NCI-H1092 treated with DMSO at 0.1 percent for 48 hours (cell line): ENCODE results near the gene ZNF273.
"Not testable (repeated sequence)": the region's sequence is repeated elsewhere in the genome, so short reads cannot be mapped to it uniquely, and the experiment has no call there.

Source experiments
- DNase-seq: peaks from one replicate; lab custom pipeline; 2025; lab: John Stamatoyannopoulos, UW

The ZNF273 gene

DNA sequence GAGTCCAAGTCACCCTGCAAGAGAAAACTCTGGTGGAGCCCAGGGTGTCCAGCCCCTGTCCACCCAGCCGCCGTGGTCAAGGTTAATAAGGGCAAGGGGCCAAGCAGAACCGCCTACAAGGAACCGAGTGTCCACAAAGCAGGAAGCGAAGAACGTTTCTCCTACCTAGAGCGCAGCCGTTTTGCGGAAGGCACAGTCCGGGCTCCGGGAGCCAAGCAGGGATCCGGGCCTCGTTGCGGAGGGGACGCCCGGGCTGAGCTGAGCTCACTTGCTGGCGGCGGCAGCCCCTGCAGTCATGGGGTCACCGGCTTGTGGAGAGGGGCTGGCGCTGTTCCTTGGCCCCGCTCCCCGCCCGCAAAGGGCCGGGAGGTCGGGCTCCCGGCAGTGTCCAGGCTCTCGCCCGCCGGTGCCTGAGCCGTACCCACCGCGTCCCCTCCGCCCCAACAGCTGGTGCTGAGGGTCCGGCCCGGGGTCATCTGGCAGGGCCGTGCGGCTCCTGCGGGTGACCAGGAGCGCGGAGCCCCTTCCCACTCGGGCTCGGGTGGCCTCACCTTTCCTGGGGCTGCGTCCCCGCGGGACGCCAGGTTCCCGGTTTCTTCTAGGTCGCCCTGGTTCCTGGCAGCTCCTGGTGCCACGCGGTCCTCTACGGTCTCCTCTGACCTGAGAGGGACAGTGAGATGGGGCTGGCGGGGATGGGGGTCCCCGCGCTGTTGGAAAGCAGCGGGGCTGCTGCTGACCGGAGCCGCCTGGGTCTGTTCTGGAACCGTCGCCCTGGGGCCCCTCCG lies 14.0 kb upstream of the ZNF273 start:
- DNase-seq = no peak

DNA sequence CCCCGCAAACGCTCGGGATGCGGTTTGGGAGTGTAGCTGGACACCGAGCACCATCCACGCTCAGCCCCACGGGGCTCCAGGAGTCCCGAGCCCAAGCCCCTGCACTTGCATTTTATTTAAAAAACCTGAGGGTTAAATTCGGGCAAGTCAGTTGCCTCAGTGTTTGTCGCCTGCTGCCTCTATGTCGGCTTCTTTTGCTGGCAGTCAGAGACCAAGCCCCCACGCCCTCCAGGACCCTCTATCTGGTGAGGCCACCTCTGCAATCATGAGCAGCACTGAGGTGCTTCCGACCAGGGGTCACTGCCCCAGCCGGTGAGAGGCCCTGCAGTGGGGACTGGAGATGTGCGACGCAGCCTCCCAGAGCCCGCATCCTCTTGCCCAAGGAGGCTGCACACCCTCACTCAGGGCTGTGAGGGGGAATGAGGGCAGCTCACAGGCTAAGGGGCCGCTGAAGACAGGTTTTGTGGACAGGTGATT lies 13.3 kb upstream of the ZNF273 start:
- DNase-seq = no peak

DNA sequence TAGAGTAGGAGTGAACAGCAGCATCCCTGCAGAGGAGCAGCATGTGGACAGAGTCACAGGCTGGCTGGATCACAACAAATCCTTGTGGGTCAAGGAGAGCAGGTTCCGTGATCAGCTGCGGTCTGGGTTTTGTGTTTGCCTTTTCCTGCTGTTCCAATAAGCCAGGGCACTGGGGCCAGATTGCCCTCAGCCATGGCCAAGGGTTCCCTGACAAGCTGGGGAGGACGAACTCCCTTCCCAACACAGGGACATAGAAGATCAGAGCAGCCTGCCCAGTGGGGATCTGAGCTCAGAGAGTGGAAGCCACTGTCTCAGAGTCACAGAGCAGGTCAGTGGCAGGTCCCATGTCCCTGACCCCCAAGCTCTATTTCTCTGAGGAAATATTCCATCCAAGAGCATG lies 12.8 kb upstream of the ZNF273 start:
- not testable (repeated sequence) for DNase-seq

DNA sequence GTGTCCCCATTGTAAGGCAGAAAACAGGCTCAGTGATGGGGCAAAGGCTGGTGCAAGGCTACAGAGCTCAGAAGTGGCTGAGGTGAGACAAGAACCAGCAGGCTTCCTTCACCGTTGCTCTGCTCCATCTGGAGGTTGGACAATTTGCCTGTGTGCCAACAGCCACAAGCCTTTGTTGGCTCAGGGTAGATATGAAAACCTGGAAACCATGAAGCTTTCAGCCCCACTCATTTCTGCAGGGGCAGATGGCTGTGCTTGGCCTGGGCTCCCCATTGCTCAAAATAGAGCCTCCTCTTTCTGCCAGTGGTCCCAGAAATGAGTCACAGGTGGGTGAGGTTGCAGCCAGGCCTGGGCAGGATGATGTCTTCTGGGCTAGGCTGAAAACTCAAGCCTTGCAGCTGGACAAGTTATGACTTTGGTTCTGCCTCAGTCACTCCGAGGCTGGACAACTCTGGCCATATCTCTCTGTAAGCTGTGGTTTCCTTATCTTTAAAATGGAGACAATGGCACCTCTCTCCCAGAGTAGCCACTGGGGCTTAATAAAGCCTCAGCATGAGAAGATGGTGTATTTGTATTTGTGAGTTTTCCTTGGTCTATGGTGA lies 12.2 kb upstream of the ZNF273 start:
- no peak for DNase-seq

DNA sequence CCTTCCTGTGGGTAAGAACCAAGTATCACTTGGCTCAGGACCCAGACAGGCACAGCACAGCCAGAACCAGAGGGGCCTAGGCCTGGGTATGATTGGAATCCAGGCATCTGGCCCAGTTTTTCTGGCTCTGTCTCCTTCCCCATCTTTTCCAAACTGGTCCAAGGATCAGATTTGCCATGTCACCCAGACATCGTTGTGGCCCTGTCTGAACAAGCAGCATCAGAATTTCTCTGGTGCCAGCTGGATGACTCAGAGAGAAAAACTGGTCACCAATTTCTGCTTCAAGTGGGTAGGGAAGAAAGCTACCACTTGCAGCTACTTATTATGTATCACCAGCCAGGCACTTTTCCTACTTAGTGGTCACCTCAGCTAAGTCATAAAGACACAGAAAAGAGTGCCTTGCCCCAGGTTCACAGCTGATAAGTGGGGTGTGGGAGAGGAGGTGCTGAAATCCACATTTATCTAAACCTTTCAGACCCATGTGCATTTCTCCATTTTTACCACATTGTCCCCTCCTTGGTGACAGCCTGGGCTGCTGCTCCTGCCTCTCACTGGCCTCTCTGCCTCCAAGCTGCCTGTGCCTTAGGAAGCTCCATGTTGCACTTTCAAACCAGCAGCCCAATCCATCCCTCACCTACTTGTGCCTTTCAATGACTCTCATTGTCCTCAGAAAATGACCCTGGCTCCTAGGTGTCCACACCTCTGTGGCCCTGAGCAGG lies 11.6 kb upstream of the ZNF273 start:
- not testable (repeated sequence) for DNase-seq

DNA sequence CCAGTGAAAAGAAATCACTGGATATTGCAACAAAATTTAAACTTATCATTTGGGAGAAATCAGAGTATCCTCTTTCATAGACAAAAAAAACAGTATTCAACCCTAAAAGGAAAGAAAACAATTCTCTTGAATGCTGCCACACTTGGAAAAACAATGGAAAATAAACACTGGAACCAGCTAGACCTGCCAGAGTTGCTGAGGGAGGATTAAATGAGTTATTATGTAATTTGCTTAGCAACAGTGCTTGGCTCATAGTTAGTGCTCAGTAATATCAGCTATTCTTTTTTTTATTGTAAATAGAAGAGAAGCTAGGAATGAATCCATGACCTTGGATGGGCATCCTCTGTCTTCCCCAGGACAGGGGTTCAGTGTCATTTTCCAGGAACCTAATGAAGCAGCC lies 11.0 kb upstream of the ZNF273 start:
- no peak for DNase-seq

GRCh38 chr7:64892666-64893309 lies 10.3 kb upstream of the ZNF273 start:
- no peak for DNase-seq

DNA sequence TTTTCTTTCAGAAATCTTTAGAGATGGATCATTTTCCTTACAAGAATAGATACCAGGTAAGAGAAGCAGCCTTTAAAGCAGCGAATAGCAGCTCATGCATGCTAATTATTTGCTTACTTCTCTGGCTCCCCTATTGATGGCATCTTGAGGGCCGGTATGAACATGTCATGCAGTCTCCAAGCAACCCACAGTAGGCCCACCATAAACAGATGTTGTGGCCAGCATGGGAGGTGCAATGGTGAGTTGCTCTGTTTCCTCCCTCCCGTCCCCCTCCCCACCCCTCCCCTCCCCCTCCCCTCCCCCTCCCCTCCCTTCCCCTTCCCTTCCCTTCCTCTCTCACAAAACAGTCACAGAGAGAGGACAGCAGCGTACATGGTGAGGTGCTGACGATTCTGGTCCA lies 9.7 kb upstream of the ZNF273 start:
- no peak for DNase-seq

DNA sequence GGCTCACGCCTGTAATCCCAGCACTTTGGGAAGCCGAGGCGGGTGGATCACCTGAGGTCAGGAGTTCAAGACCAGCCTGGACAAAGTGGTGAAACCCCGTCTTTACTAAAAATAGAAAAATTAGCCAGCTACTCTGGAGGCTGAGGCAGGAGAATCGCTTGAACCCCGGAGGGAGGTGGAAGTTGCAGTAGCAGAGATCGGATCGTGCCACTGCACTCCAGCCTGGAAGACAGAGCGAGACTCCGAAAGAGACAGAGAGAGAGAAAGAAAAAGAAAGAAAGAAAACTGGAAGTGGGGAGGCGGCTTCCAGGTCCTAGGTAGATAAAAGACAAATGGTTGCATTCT lies 640 bp upstream of the ZNF273 start:
- not testable (repeated sequence) for DNase-seq

- DNase-seq = no peak
Observed at GRCh38 chr7:64904008-64904407, 935 bp downstream of the ZNF273 start.

DNA sequence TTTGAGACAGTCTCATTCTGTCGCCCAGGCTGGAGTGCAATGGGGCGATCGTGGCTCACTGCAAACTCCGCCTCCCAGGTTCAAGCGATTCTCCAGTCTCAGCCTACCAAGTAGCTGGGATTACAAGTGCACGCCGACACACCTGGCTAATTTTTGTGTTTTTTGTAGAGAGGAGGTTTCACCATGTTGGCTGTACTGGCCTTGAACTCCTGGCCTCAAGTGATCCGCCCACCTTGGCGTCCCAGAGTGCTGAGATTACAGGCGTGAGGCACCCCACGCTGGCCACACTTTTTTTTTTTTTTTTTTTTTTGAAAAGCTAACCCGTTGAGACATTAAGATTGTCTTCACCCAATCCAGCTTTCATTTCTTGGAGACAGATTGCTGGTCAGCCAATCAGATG lies 2.1 kb downstream of the ZNF273 start:
- DNase-seq = no peak

GRCh38 chr7:64905547-64905946 lies 2.5 kb downstream of the ZNF273 start:
- DNase-seq = no peak

GRCh38 chr7:64907641-64908326 lies 4.7 kb downstream of the ZNF273 start:
- DNase-seq = no peak

GRCh38 chr7:64908358-64908757 lies 5.3 kb downstream of the ZNF273 start:
- DNase-seq = no peak

DNA sequence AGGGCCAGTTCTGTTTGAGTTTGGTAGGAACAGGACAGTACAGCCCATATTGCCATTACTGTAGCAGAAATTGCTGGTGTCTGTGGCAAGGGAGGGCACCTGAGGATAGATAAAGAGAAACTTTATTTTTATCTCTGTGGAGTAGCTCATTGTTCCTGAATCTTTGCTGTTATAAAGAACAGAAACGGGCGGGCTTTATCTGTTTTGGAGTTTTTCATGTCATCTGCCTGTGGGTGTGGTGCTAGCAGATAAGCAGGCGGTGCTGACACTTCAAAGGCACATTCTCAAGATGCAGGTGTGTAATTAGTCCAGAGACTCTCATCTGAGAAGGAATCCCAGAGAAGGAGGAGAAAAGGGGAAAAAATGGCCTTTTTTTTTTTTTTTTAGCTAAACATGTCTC lies 11.5 kb downstream of the ZNF273 start:
- no peak for DNase-seq

DNA sequence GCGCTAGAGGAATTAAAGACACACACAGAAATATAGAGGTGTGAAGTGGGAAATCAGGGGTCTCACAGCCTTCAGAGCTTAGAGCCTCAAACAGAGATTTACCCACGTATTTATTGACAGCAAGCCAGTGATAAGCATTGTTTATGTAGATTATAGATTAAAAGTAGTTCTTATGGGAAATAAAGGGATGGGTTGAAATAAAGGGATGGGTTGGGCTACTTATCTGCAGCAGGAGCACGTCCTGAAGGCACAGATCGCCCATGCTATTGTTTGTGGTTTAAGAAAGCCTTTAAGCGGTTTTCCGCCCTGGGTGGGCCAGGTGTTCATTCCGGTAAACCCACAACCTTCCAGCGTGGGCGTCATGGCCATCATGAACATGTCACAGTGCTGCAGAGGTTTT lies 12.2 kb downstream of the ZNF273 start:
- DNase-seq = not testable (repeated sequence)

DNA sequence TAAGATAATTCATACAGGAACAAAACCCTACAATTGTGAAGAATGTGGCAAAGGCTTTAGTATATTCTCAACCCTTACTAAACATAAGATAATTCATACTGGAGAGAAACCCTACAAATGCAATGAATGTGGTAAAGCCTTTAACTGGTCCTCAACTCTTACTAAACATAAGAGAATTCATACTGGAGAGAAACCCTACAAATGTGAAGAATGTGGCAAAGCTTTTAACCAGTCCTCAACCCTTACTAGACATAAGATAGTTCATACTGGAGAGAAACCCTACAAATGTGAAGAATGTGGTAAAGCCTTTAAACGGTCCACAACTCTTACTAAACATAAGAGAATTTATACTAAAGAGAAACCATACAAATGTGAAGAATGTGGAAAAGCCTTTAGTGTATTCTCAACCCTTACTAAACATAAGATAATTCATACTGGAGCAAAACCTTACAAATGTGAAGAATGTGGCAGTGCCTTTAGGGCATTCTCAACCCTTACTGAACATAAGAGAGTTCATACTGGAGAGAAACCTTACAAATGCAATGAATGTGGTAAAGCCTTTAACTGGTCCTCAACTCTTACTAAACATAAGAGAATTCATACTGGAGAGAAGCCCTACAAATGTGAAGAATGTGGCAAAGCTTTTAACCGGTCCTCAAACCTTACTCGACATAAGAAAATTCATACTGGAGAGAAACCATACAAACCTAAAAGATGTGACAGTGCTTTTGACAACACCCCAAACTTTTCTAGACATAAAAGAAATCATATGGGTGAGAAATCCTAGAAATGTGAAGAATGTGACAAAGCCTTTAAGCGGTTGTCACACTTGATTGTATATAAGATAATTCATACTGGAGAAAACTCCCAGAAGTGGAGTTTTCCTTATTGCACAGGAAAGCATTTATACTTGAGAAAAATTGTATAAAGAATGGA lies 25.4 kb downstream of the ZNF273 start:
- DNase-seq = not testable (repeated sequence)

DNA sequence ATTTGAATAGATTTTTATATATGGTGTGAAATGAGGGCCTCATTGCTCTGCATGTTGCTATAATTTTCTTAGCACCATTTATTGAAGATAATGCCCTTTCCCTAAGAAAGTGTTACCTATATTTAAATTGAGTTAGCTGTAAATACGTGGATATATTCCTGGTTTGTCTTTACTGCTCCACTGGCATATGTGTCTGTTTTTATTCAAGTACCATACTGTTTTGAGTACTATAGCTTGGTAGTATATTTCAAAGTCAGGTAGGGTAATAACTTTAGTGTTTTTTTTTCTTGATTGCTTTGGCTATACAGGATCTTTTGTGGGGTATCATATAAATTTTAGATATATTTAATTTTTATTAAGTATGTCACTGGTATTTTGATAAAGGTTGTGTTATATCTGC lies 31.4 kb downstream of the ZNF273 start:
- DNase-seq = no peak

DNA sequence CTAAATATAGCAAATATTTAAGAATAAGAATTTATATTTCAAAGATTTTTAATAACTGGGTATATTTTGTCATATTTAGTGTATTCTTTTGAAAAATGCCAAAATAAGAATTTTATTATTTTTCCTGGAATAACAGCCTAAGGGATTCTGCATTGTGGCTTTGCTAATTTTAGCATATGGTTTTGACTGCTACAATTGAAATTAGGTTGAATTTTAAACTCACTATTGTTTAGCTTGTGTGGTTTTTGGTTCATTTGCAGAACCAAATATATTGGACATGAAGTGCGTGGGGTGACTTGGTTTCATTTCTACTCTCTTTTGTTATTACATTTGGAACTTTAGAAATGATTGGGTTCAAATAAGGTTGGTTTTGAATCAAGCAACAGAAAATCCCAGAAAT lies 35.5 kb downstream of the ZNF273 start:
- DNase-seq = no peak

DNA sequence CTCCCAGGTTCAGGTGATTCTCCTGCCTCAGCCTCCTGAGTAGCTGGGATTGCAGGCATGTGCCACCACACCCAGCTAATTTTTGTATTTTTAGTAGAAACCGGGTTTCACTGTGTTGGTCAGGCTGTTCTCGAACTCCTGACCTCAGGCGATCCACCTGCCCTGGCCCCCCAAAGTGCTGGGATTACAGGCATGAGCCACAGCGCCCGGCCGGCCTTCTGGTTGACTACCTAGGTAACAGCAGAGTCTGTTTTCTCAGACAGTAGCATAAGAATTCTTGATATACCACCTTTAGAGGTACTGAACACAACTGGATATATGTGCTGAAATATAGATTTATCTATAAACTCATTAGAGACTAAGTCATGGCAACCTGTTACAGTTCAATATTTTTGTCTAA lies 36.9 kb downstream of the ZNF273 start:
- DNase-seq = not testable (repeated sequence)
